ENCODE data around the gene MAF. TPM values are rescaled to one million over a fixed set of nuclear protein-coding genes. Genes with fewer than 3 reads are reported as not detected.

MAF gene
- polyA plus RNA-seq, 1 donor (not counting 4 experiments of a cell fraction or from before 2014, with no cell fraction given): 8.2 TPM

DNA sequence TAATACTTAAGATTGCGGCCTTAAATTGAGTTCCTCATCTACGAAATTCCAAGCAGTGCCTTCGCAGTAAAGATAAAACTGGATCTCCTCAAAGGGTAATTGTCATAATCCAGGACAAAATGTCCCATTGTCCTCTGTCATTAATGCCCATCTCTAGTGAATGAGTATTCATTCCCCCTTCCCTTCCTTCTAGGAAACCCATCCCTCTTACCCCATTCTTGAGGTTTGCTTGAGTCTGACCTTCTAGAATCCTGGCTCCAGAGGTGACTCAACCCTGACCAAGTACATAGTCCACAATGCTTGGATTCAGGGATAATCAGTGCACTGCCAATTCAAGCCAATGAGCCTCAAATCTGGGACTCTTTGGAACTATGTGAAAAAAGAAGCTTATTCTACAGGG is 47.0 kb upstream of the MAF start:
- Histone ChIP-seq H3K9ac (ENCODE audit: control insufficient read depth, extremely low read depth, insufficient read depth, low read length) (no peak overlapping the region), H3K9me1 (ENCODE audit: control insufficient read depth, extremely low read depth, insufficient read depth, low read length) (no peaks in the 10 kb centered on the region), H3K79me2 (ENCODE audit: control insufficient read depth, insufficient read depth, low read length) (no peaks in the 10 kb centered on the region), H3K36me3 (ENCODE audit: control insufficient read depth in 2 of 2, extremely low read depth in 1 of 2, insufficient read depth in 2 of 2, low read length in 2 of 2) (no peaks in the 10 kb centered on the region), H3K27ac (ENCODE audit: control insufficient read depth, insufficient read depth, low read length) (no peak overlapping the region), H2AFZ (ENCODE audit: control insufficient read depth, low read length) (no peak overlapping the region), H3K4me2 (ENCODE audit: control insufficient read depth, extremely low read depth, insufficient read depth, low read depth, low read length) (no peak overlapping the region), H3K9me3 (ENCODE audit: control insufficient read depth, low read depth, low read length) (no peaks in the 10 kb centered on the region), H3K4me3 (ENCODE audit: control insufficient read depth in 2 of 3, extremely low read depth in 1 of 3, insufficient read depth in 2 of 3, low read depth in 1 of 3, low read length in 3 of 3) (no peak overlapping the region), H3K4me1 (ENCODE audit: control insufficient read depth, extremely low read depth, insufficient read depth, low read length) (peaks cover 44% of the 10 kb centered on the region), H4K20me1 (ENCODE audit: control insufficient read depth, extremely low read depth, insufficient read depth, low read length) (no peaks in the 10 kb centered on the region), H3K27me3 (ENCODE audit: control insufficient read depth, extremely low read depth, insufficient read depth, low read length) (no peaks in the 10 kb centered on the region)
- dilution Hi-C loops (cut with MboI; ENCODE audit: extremely low pct_ligation_motif_present, low sequenced_read_pairs): no loop called here
- FAIRE-seq (no peak), DNase-seq (ENCODE audit: low read depth, low spot score) (no peak)
- no peak for TF ChIP-seq EZH2 (IDR thresholded peaks at IDR 0.05; ENCODE audit: low read length)
- TF ChIP-seq, protein P1, sequence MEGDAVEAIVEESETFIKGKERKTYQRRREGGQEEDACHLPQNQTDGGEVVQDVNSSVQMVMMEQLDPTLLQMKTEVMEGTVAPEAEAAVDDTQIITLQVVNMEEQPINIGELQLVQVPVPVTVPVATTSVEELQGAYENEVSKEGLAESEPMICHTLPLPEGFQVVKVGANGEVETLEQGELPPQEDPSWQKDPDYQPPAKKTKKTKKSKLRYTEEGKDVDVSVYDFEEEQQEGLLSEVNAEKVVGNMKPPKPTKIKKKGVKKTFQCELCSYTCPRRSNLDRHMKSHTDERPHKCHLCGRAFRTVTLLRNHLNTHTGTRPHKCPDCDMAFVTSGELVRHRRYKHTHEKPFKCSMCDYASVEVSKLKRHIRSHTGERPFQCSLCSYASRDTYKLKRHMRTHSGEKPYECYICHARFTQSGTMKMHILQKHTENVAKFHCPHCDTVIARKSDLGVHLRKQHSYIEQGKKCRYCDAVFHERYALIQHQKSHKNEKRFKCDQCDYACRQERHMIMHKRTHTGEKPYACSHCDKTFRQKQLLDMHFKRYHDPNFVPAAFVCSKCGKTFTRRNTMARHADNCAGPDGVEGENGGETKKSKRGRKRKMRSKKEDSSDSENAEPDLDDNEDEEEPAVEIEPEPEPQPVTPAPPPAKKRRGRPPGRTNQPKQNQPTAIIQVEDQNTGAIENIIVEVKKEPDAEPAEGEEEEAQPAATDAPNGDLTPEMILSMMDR (optimal IDR thresholded peaks at IDR 0.05 in 1 of 3, IDR thresholded peaks at IDR 0.05 in 1 of 3, conservative IDR thresholded peaks at IDR 0.05 in 1 of 3; ENCODE audit: extremely low read depth in 1 of 3, insufficient read depth in 2 of 3, low read length in 3 of 3): no peak

DNA sequence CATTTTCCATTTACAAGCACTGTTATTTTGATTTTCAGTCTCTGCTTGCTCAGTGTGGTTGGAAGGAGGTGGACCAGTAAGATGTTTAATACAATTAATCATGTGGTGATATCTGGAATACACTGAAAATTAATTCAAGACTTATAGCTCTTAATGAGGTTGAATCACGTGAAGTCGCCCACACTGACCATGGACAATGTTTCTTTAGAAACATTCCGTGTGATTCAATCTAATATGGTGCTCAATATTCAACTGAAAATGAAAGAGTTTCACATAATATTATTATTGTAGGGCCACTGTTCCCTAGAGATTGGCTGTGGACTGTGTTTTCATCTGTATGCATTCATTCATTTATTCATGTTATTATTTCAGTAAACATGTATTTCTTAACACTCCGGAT is 45.2 kb upstream of the MAF start:
- FAIRE-seq: no peak
- Histone ChIP-seq H4K20me1 (ENCODE audit: control insufficient read depth, extremely low read depth, insufficient read depth, low read length) (no peaks in the 10 kb centered on the region), H3K27ac (ENCODE audit: control insufficient read depth, insufficient read depth, low read length) (peak overlapping the region; percentile 85), H3K4me2 (ENCODE audit: control insufficient read depth, extremely low read depth, insufficient read depth, low read depth, low read length) (peak overlapping the region; percentile 77), H3K79me2 (ENCODE audit: control insufficient read depth, insufficient read depth, low read length) (no peaks in the 10 kb centered on the region), H2AFZ (ENCODE audit: control insufficient read depth, low read length) (peak overlapping the region; percentile 52), H3K4me3 (ENCODE audit: control insufficient read depth in 2 of 3, extremely low read depth in 1 of 3, insufficient read depth in 2 of 3, low read depth in 1 of 3, low read length in 3 of 3) (peak overlapping the region; percentile 26 to 64 (median 63)), H3K4me1 (ENCODE audit: control insufficient read depth, extremely low read depth, insufficient read depth, low read length) (peaks cover 38% of the 10 kb centered on the region), H3K9me3 (ENCODE audit: control insufficient read depth, low read depth, low read length) (no peaks in the 10 kb centered on the region), H3K9me1 (ENCODE audit: control insufficient read depth, extremely low read depth, insufficient read depth, low read length) (no peaks in the 10 kb centered on the region), H3K9ac (ENCODE audit: control insufficient read depth, extremely low read depth, insufficient read depth, low read length) (peak overlapping the region; percentile 60), H3K27me3 (ENCODE audit: control insufficient read depth, extremely low read depth, insufficient read depth, low read length) (no peaks in the 10 kb centered on the region), H3K36me3 (ENCODE audit: control insufficient read depth in 2 of 2, extremely low read depth in 1 of 2, insufficient read depth in 2 of 2, low read length in 2 of 2) (no peaks in the 10 kb centered on the region)
- no peak for TF ChIP-seq EZH2 (IDR thresholded peaks at IDR 0.05; ENCODE audit: low read length)
- dilution Hi-C loops (cut with MboI; ENCODE audit: extremely low pct_ligation_motif_present, low sequenced_read_pairs): no loop called here
- no peak for DNase-seq (ENCODE audit: low read depth, low spot score)
